ENCODE results near the gene AFM.

DNA sequence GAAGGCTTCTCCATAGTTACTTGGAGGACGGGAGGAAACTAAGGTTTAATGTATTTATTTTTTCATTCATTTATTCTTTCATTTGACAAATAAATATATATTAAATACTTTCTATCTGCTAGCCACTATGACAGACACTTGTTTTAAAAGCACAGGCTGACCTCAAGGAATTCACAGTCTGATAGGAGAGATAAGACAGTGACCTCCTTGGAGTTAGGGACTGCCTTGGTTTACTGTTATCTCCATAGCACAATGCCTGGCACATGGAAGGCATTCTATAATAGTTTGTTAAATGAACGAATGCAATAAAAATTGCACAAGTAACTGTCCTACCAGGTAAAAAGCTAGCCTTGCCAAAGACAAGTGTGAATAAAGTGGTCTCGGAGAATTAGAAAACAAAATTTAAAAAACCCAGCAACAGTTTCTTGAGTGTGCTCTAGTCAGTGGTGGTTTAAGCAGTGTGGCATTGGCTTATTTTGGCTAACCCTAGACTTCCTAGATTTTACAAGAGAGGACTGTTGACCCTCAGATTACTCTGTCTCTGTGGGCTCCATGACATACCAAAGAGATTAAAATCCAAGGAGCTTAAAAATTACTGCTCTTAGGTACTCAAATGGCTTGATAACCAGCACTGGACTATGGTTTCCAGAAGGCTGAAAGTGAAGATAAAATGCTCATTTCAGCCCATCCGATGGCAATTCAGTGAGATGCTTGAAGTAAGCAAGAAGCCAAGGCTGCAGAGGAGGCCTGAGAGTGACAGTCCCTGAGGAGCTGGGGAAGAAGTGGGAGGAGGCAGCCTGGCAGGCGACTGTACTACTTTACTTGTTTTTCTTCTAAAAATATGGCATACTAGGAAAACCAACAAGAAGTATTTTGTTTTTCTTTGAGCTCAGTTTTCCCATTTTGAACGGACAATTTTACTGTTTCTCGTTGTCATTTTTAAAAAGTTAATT lies 35.9 kb upstream of the AFM start:
- TF ChIP-seq, protein P1, sequence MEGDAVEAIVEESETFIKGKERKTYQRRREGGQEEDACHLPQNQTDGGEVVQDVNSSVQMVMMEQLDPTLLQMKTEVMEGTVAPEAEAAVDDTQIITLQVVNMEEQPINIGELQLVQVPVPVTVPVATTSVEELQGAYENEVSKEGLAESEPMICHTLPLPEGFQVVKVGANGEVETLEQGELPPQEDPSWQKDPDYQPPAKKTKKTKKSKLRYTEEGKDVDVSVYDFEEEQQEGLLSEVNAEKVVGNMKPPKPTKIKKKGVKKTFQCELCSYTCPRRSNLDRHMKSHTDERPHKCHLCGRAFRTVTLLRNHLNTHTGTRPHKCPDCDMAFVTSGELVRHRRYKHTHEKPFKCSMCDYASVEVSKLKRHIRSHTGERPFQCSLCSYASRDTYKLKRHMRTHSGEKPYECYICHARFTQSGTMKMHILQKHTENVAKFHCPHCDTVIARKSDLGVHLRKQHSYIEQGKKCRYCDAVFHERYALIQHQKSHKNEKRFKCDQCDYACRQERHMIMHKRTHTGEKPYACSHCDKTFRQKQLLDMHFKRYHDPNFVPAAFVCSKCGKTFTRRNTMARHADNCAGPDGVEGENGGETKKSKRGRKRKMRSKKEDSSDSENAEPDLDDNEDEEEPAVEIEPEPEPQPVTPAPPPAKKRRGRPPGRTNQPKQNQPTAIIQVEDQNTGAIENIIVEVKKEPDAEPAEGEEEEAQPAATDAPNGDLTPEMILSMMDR (IDR thresholded peaks at IDR 0.05; ENCODE audit: extremely low read depth in 1 of 2, insufficient read depth in 1 of 2, low read depth in 1 of 2, low read length in 2 of 2): no peak
- no peak for TF ChIP-seq POLR2A (IDR thresholded peaks at IDR 0.05; ENCODE audit: low read depth, low read length)
- TF ChIP-seq MYC (IDR thresholded peaks at IDR 0.05; ENCODE audit: low read depth, low read length): no peak
- no peak for TF ChIP-seq FOS (IDR thresholded peaks at IDR 0.05; ENCODE audit: borderline replicate concordance, insufficient read depth, low read length)
- TF ChIP-seq, protein P2, sequence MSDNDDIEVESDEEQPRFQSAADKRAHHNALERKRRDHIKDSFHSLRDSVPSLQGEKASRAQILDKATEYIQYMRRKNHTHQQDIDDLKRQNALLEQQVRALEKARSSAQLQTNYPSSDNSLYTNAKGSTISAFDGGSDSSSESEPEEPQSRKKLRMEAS (IDR thresholded peaks at IDR 0.05; ENCODE audit: insufficient read depth, insufficient read length): no peak
- no peak for TF ChIP-seq POLR2AphosphoS5 (IDR thresholded peaks at IDR 0.05; ENCODE audit: insufficient read depth, low read depth, low read length)
- TF ChIP-seq EZH2 (IDR thresholded peaks at IDR 0.05; ENCODE audit: borderline replicate concordance, low read depth, low read length, severe bottlenecking): no peak
- TF ChIP-seq JUN (IDR thresholded peaks at IDR 0.05; ENCODE audit: borderline replicate concordance, insufficient read depth, insufficient read length, low read depth): no peak
- no peak for TF ChIP-seq GATA2 (IDR thresholded peaks at IDR 0.05; ENCODE audit: insufficient read depth, insufficient read length, low read depth, low read length)

Data from endothelial cell of umbilical vein (primary cell).